ENCODE results near the gene SUOX. TPM values are rescaled to one million over a fixed set of nuclear protein-coding genes. Genes with fewer than 3 reads are reported as not detected.

Gene SUOX
- total and polyA plus RNA-seq, 2 of the 4 experiments (the other 2 are of a cell fraction): 17.8 to 19.4 TPM

GRCh38 chr12:56017181-56017580 is 20.1 kb downstream of the SUOX start:
- Histone ChIP-seq H4K8ac (ENCODE audit: low read depth in 2 of 2, low read length in 2 of 2) (no peak overlapping the region), H2AK9ac (replicated peaks; ENCODE audit: low read depth, low read length, poor library complexity) (no peak overlapping the region), H4K20me1 (ENCODE audit: insufficient read depth, low read length) (no peaks in the 10 kb centered on the region), H4K5ac (ENCODE audit: low read depth, low read length) (no peak overlapping the region), H3K18ac (ENCODE audit: low read depth, low read length) (no peak overlapping the region), H3K14ac (replicated peaks; ENCODE audit: low read depth, low read length) (no peak overlapping the region), H3K4me2 (ENCODE audit: low read depth, low read length) (no peak overlapping the region), H3K4ac (ENCODE audit: low read depth, low read length) (no peak overlapping the region), H3K36me3 (ENCODE audit: control insufficient read depth, insufficient read depth, low read length) (no peaks in the 10 kb centered on the region; the same call in 1 of the 2 replicates), H2BK120ac (ENCODE audit: low read depth, low read length) (no peak overlapping the region), H4K91ac (ENCODE audit: insufficient read depth, low read depth, low read length) (no peak overlapping the region), H2BK15ac (ENCODE audit: low read depth, low read length) (no peak overlapping the region), H2AK5ac (ENCODE audit: low read depth, low read length) (no peak overlapping the region), H3K56ac (ENCODE audit: extremely low read depth, insufficient read depth, low read length) (no peak overlapping the region), H3K23ac (ENCODE audit: low read depth, low read length) (no peak overlapping the region), H3K27ac (ENCODE audit: insufficient read depth, low read length) (no peak overlapping the region), H3K27me3 (ENCODE audit: control insufficient read depth, insufficient read depth, low read length) (no peaks in the 10 kb centered on the region), H2BK5ac (ENCODE audit: low read depth, low read length, poor library complexity, severe bottlenecking) (no peak overlapping the region), H3K9me1 (ENCODE audit: insufficient read depth, low read length) (peaks cover 11% of the 10 kb centered on the region; the same call in 1 of the 2 replicates), H2AFZ (replicated peaks; ENCODE audit: low read length, poor library complexity) (no peak overlapping the region), H3K79me1 (ENCODE audit: low read depth in 1 of 2, low read length in 2 of 2) (peaks cover 0 to 13% of the 10 kb centered on the region in 2 experiments; a peak in 3 of 4 replicates), H2BK20ac (ENCODE audit: low read depth, low read length) (no peak overlapping the region), H3K4me3 (ENCODE audit: insufficient read depth, low read depth, low read length) (no peak overlapping the region), H3K4me1 (ENCODE audit: control insufficient read depth, insufficient read depth, low read length) (peaks cover 17% of the 10 kb centered on the region), H3K9me3 (ENCODE audit: control insufficient read depth, insufficient read depth, low read length) (no peaks in the 10 kb centered on the region), H3K9ac (ENCODE audit: low read depth, low read length) (no peak overlapping the region)
- ATAC-seq (ENCODE audit: low read depth) (no peak), DNase-seq (no peak)
- no CpG with 5 or more reads among the region's 4 CpGs for WGBS, 2 experiments (ENCODE audit: extremely low coverage in 2 of 2, insufficient read length in 1 of 2)
- ChIA-PET POLR2A (ENCODE audit: unreplicated experiment) (no interaction called here), CTCF (no interaction called here)
- intact Hi-C loops (cut with micrococcal nuclease): no loop called here
- TF ChIP-seq SMC3 (IDR thresholded peaks at IDR 0.05; ENCODE audit: low read depth, low read length): no peak
- TF ChIP-seq CHD1 (IDR thresholded peaks at IDR 0.05; ENCODE audit: low read depth, low read length): no peak
- TF ChIP-seq, protein P1, sequence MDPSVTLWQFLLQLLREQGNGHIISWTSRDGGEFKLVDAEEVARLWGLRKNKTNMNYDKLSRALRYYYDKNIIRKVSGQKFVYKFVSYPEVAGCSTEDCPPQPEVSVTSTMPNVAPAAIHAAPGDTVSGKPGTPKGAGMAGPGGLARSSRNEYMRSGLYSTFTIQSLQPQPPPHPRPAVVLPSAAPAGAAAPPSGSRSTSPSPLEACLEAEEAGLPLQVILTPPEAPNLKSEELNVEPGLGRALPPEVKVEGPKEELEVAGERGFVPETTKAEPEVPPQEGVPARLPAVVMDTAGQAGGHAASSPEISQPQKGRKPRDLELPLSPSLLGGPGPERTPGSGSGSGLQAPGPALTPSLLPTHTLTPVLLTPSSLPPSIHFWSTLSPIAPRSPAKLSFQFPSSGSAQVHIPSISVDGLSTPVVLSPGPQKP (IDR thresholded peaks at IDR 0.05; ENCODE audit: borderline replicate concordance, low read depth, low read length): no peak
- TF ChIP-seq MAZ (IDR thresholded peaks at IDR 0.05; ENCODE audit: borderline replicate concordance, low read depth, low read length): no peak
- TF ChIP-seq BHLHE40 (IDR thresholded peaks at IDR 0.05; ENCODE audit: low read depth, low read length): no peak
- no peak for TF ChIP-seq MXI1 (IDR thresholded peaks at IDR 0.05; ENCODE audit: borderline replicate concordance, low read depth, low read length)
- TF ChIP-seq, protein P2, sequence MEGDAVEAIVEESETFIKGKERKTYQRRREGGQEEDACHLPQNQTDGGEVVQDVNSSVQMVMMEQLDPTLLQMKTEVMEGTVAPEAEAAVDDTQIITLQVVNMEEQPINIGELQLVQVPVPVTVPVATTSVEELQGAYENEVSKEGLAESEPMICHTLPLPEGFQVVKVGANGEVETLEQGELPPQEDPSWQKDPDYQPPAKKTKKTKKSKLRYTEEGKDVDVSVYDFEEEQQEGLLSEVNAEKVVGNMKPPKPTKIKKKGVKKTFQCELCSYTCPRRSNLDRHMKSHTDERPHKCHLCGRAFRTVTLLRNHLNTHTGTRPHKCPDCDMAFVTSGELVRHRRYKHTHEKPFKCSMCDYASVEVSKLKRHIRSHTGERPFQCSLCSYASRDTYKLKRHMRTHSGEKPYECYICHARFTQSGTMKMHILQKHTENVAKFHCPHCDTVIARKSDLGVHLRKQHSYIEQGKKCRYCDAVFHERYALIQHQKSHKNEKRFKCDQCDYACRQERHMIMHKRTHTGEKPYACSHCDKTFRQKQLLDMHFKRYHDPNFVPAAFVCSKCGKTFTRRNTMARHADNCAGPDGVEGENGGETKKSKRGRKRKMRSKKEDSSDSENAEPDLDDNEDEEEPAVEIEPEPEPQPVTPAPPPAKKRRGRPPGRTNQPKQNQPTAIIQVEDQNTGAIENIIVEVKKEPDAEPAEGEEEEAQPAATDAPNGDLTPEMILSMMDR (conservative IDR thresholded peaks at IDR 0.05; ENCODE audit: low read depth, low read length): no peak
- TF ChIP-seq NFE2L2 (IDR thresholded peaks at IDR 0.05; ENCODE audit: low read depth, low read length): no peak
- TF ChIP-seq, protein P3, sequence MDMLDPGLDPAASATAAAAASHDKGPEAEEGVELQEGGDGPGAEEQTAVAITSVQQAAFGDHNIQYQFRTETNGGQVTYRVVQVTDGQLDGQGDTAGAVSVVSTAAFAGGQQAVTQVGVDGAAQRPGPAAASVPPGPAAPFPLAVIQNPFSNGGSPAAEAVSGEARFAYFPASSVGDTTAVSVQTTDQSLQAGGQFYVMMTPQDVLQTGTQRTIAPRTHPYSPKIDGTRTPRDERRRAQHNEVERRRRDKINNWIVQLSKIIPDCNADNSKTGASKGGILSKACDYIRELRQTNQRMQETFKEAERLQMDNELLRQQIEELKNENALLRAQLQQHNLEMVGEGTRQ (IDR thresholded peaks at IDR 0.05; ENCODE audit: low read depth, low read length): no peak
- no peak for TF ChIP-seq FOS (IDR thresholded peaks at IDR 0.05; ENCODE audit: low read depth, low read length)
- no peak for TF ChIP-seq CEBPB (IDR thresholded peaks at IDR 0.05; ENCODE audit: low read depth, low read length)
- TF ChIP-seq POLR2A (IDR thresholded peaks at IDR 0.05; ENCODE audit: low read depth, low read length): no peak
- no peak for TF ChIP-seq RCOR1 (IDR thresholded peaks at IDR 0.05; ENCODE audit: insufficient replicate concordance, low read length)
- TF ChIP-seq RFX5 (IDR thresholded peaks at IDR 0.05; ENCODE audit: low read depth, low read length): no peak
- dilution Hi-C loops (cut with HindIII; ENCODE audit: low sequenced_read_pairs, unreplicated experiment): no loop called here
- BruUV-seq (replicated peaks): no TSS peak
- in situ Hi-C loops (cut with MboI; ENCODE audit: low sequenced_read_pairs): no loop called here

Measured in IMR-90 (cell line).